ENCODE data around the gene CTPS1.

DNA sequence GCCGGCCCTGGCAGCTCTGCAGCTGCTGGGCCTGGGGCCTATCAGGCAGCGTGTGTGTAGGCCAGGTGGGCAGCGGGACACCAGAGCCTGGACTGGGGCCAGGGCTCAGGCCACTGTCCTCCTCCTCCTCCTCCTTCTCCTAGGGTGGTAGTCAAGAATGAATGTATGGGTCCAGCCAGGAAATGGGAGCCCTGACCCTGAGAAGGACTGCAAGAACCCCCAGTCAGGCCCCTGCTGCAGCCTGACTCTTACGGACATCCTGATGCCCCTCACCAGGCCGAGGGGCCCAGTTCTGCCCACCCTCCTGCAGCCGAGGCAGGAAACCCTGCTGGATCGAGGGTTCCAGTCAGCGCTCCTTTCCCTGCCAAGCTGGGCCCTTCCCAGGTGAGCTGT is 38.5 kb downstream of the CTPS1 start:
- TF ChIP-seq, protein P1, sequence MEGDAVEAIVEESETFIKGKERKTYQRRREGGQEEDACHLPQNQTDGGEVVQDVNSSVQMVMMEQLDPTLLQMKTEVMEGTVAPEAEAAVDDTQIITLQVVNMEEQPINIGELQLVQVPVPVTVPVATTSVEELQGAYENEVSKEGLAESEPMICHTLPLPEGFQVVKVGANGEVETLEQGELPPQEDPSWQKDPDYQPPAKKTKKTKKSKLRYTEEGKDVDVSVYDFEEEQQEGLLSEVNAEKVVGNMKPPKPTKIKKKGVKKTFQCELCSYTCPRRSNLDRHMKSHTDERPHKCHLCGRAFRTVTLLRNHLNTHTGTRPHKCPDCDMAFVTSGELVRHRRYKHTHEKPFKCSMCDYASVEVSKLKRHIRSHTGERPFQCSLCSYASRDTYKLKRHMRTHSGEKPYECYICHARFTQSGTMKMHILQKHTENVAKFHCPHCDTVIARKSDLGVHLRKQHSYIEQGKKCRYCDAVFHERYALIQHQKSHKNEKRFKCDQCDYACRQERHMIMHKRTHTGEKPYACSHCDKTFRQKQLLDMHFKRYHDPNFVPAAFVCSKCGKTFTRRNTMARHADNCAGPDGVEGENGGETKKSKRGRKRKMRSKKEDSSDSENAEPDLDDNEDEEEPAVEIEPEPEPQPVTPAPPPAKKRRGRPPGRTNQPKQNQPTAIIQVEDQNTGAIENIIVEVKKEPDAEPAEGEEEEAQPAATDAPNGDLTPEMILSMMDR (conservative IDR thresholded peaks at IDR 0.05; ENCODE audit: low read length), result no peak
- TF ChIP-seq EZH2phosphoT487 (IDR thresholded peaks at IDR 0.05; ENCODE audit: borderline replicate concordance), result no peak

Data from Loucy (cell line).